MCF 10A (cell line): ENCODE data around the gene MAU2. TPM values are rescaled to one million over a fixed set of nuclear protein-coding genes. Genes with fewer than 3 reads are reported as not detected.

ENCODE experiments used
- BruUV-seq: library from RNA; stranded (reverse); fragments of 400-500 nt; replicated peaks from 2 replicates; lab custom pipeline; 2021; lab: Mats Ljungman, UMichigan
- CTCF ChIA-PET: fragments of 300-600 bp; sonication (Branson Sonifier 250); formaldehyde crosslinking; extraction: SDS; loops from one replicate; lab custom pipeline; 2021; ENCODE audit warnings: antibody characterized with exemption, inconsistent platforms; lab: Yijun Ruan, JAX
- POLR2A ChIA-PET: fragments of 300-600, 350-650 bp; sonication (Branson Sonifier 250); formaldehyde crosslinking; extraction: SDS; loops from one replicate; lab custom pipeline; 2020; ENCODE audit warnings: antibody characterized with exemption, inconsistent platforms; lab: Yijun Ruan, JAX
- DNase-seq: peaks from one replicate; pipeline ENCODE4 v3.0.0-alpha.2; 2018; ENCODE audit not compliant: unreplicated experiment
- H3K27ac Mint-ChIP-seq: one replicate; pipeline ENCODE4 v1.8.0; 2022; ENCODE audit warnings: mild to moderate bottlenecking, low read depth, mixed read lengths; ENCODE audit not compliant: unreplicated experiment
- H3K27me3 Mint-ChIP-seq: one replicate; pipeline ENCODE4 v1.8.0; 2022; ENCODE audit warnings: mixed read lengths; ENCODE audit not compliant: insufficient read depth, unreplicated experiment
- H3K36me3 Mint-ChIP-seq: one replicate; pipeline ENCODE4 v1.8.0; 2022; ENCODE audit warnings: mild to moderate bottlenecking, moderate library complexity, mixed read lengths; ENCODE audit not compliant: insufficient read depth, unreplicated experiment
- H3K4me1 Mint-ChIP-seq: one replicate; pipeline ENCODE4 v1.8.0; 2022; ENCODE audit warnings: mixed read lengths; ENCODE audit not compliant: insufficient read depth, unreplicated experiment
- H3K4me3 Mint-ChIP-seq: one replicate; pipeline ENCODE4 v1.8.0; 2022; ENCODE audit warnings: mild to moderate bottlenecking, moderate library complexity, mixed read lengths; ENCODE audit not compliant: unreplicated experiment
- H3K9me3 Mint-ChIP-seq: one replicate; pipeline ENCODE4 v1.8.0; 2022; ENCODE audit warnings: mixed read lengths; ENCODE audit not compliant: unreplicated experiment
- intact Hi-C: fragments of 100-400 bp; cut with micrococcal nuclease; formaldehyde crosslinking; loops from 2 replicates; pipeline ENCODE4 v1.14.1; 2022
- total RNA-seq: library from RNA; stranded (reverse); gene quantifications from 2 replicates; pipeline ENCODE4 v1.2.3, GENCODE V29; 2022
- TF ChIP-seq, protein P1 (sequence below): fragments of 200-600 bp; IDR thresholded peaks from one replicate; pipeline ENCODE4 v1.8.0; 2022; ENCODE audit warnings: antibody characterized with exemption, mild to moderate bottlenecking; ENCODE audit not compliant: unreplicated experiment

MAU2 gene
- total RNA-seq, 1 experiment from 2014 or later: 50.1 TPM

DNA sequence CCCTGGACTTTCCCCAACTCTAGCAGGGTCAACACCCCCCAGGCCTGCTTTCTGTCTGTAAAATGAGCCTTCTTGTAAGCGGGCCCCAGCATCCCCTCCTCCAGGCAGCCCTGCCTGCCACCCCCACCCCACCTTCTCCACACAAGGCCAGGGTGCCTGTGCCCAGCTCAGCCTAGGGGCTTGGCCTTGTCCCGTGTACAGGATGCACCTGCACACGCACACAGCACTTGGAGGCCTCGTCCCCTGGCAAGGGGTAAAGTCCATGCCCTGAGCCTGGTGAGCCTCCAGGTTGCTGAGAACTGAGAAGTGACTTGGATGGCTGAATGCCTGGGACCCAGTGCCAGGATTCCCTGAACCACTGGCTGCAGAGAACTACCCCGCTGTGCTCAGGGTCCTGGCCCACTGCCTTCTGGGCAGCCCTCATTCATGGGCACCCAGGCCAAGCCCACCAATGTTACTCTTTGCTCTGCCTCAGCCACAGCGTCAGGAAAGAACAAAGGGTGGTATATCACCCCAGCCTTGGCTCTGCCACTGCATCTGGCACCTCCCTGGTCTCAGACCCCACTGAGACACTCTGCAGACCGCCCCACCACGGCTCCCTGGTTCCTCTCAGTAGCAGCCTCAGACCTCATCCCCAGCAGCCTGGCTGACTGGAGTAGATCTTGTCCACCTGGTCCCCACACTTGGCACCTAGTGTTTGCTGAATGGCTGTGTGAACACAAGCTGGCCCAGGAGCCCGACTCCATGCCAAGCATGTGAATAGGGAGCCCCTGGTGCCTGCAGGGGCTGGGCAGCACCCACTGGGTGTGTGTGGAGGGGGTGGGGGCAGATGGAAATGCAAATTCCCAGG, 45.7 kb upstream of the MAU2 start:
- Mint-ChIP-seq H3K27me3 (peaks cover 11% of the 10 kb centered on the region), H3K9me3 (no peaks in the 10 kb centered on the region), H3K4me3 (no peak overlapping the region), H3K4me1 (no peaks in the 10 kb centered on the region), H3K27ac (no peak overlapping the region), H3K36me3 (peaks cover 36% of the 10 kb centered on the region)
- no peak for DNase-seq
- intact Hi-C loops: no loop called here
- BruUV-seq: no TSS peak
- TF ChIP-seq, protein P1, sequence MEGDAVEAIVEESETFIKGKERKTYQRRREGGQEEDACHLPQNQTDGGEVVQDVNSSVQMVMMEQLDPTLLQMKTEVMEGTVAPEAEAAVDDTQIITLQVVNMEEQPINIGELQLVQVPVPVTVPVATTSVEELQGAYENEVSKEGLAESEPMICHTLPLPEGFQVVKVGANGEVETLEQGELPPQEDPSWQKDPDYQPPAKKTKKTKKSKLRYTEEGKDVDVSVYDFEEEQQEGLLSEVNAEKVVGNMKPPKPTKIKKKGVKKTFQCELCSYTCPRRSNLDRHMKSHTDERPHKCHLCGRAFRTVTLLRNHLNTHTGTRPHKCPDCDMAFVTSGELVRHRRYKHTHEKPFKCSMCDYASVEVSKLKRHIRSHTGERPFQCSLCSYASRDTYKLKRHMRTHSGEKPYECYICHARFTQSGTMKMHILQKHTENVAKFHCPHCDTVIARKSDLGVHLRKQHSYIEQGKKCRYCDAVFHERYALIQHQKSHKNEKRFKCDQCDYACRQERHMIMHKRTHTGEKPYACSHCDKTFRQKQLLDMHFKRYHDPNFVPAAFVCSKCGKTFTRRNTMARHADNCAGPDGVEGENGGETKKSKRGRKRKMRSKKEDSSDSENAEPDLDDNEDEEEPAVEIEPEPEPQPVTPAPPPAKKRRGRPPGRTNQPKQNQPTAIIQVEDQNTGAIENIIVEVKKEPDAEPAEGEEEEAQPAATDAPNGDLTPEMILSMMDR: no peak
- ChIA-PET POLR2A (no interaction called here), CTCF (interaction anchor here (0.5 to 0.6 kb wide), 2 partner anchors 21 to 670 kb away, joined by 3 to 5 read pairs; no protein-coding TSS in a partner anchor)

DNA sequence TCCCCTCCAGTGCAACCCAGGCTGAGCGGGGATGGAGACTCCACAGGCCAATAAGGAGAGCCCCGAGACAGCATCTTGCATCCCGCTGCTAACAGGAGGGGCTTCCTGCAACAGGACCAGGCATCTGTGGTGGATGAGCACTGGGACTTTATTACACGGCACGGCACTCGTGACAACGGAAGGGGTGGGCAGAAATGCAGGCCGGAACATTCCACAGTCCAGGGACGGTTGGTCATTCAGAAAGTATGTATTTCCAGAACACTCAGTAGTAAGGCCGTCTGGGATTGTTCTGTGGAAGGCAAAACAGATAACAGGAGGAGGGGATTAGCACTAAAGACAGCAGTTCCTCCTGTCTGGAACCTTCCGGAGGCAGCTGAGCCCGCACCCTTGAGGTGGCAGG, 44.2 kb upstream of the MAU2 start:
- no peak for DNase-seq
- H3K36me3 Mint-ChIP-seq: peaks cover 42% of the 10 kb centered on the region
- CTCF ChIA-PET: no interaction called here
- no peaks in the 10 kb centered on the region for H3K4me1 Mint-ChIP-seq
- no TSS peak for BruUV-seq
- H3K27ac Mint-ChIP-seq: no peak overlapping the region
- peaks cover 11% of the 10 kb centered on the region for H3K27me3 Mint-ChIP-seq
- no peak overlapping the region for H3K4me3 Mint-ChIP-seq
- H3K9me3 Mint-ChIP-seq: no peaks in the 10 kb centered on the region
- intact Hi-C loops: no loop called here
- TF ChIP-seq, protein P1: no peak
- POLR2A ChIA-PET: interaction anchor here (0.5 kb wide), 1 partner anchor 28 kb away, joined by 3 read pairs; no protein-coding TSS in a partner anchor

DNA sequence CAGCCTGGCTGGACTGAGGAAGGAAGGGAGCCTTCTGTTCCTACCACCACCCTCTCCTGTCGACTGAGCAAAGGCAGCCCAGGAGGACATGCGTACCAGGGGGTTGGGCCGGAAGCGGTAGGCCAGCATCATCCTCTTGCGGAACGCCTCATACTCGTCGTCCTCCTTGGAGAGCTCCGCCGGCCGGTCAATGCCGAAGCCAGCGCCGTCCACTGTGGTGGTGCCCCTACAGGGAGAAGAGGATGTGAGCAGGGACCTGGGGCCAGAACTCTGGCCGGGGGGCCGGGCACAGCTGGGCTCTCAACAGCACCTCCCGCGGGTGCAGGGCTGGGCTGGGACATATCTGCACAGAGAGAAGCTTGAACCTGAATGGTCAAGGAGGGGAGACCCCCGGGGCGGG, 43.8 kb upstream of the MAU2 start:
- Mint-ChIP-seq H3K4me1 (no peaks in the 10 kb centered on the region), H3K36me3 (peaks cover 47% of the 10 kb centered on the region), H3K4me3 (no peak overlapping the region), H3K9me3 (no peaks in the 10 kb centered on the region), H3K27me3 (peaks cover 10% of the 10 kb centered on the region), H3K27ac (no peak overlapping the region)
- intact Hi-C loops: no loop called here
- ChIA-PET CTCF (no interaction called here), POLR2A (no interaction called here)
- no peak for DNase-seq
- no TSS peak for BruUV-seq
- TF ChIP-seq, protein P1: no peak

DNA sequence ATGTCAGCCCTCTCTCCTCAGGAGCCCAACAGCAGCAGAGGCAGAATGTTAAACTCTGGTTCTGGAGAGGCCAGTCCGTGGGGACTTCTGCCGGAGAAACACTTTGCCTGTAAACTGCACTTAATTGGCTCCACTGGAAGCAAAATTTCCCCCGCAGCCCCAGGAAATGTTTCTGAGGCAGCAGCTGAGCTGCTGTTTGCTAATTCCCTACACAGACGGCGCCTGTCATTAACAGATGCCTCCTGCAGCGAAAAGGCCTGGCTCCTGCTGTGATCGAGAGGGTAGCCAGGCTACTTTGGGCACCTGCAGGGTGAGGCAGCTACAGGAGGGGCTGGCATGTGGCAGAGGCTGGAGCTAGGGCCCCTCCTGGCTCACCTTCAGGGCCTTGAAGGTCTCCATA, 42.3 kb upstream of the MAU2 start:
- Mint-ChIP-seq H3K4me3 (no peak overlapping the region), H3K27ac (no peak overlapping the region), H3K27me3 (no peaks in the 10 kb centered on the region), H3K36me3 (peaks cover 52% of the 10 kb centered on the region), H3K9me3 (no peaks in the 10 kb centered on the region), H3K4me1 (no peaks in the 10 kb centered on the region)
- ChIA-PET POLR2A (no interaction called here), CTCF (interaction anchor here (1.6 kb wide), 1 partner anchor 9 kb away, joined by 4 read pairs; no protein-coding TSS in a partner anchor)
- TF ChIP-seq, protein P1: no peak
- intact Hi-C loops: no loop called here
- DNase-seq: no peak
- no TSS peak for BruUV-seq
